HG03103 (cell line): ENCODE results near the gene RAPGEF5.

Experiments
- ATAC-seq: cut with Tn5 transposase; IDR thresholded peaks from one replicate; pipeline ENCODE4 v1.9.1; 2021; ENCODE audit warnings: low read depth; ENCODE audit not compliant: unreplicated experiment

Gene RAPGEF5

DNA sequence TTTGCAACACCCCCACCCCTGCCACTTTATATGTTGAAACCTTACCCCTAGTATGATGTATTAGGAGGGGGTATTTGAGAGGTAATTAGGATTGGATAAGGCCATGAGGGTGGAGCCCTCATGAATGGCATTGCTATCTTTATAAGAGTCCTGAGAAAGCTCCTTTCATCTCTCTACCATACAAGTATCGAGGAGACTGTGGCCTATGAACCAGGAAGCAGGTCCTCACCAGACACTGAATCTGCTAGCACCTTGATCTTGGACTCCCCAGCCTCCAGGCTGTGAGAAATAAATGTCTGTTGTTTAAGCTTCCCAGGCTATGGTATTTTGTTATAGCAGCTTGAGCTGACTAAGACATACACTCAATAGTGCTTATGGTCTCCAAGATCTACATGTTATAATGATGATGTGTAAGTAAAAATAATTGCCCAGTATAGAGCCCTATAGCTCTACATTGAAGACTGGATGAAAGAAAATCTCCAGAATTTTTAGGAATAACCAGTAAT, 188.8 kb downstream of the RAPGEF5 start:
- ATAC-seq, result no peak

DNA sequence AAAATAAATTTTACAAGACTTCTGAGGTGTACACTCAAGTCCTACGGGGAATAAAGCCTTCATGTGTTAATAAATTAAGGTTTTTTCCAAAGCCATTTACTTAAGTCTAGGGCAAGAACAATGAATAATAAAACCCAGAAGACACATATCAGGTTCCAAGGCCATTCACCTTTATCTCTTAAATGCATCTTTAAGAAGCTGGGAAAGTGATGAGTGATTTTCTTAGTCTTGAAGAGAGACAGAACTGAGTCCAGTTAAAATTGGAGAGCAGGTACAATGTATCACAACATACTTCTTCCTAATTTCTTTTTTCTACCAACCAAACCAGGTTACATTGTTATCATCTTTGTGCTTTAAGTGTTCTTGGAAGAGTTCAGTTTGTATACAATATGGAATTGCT, 189.5 kb downstream of the RAPGEF5 start:
- no peak for ATAC-seq

DNA sequence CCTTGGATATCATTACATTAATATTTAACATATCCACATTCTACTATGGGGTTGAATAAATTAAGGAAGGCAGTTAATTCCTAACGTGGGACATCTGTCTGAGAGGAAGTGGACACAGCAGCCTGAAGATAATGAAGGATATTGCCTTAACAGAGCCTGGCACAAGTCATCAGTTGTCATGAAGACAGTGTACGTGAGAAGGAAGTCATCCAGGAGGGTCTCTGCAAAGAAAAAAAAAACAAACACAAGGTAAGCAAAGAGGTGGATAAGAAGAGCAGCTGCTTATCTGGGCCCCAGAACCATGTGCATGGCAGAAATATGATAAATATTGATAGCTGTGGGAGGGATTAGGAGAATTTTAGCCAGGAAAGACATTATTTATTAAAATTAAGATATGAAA, 190.0 kb downstream of the RAPGEF5 start:
- no peak for ATAC-seq

DNA sequence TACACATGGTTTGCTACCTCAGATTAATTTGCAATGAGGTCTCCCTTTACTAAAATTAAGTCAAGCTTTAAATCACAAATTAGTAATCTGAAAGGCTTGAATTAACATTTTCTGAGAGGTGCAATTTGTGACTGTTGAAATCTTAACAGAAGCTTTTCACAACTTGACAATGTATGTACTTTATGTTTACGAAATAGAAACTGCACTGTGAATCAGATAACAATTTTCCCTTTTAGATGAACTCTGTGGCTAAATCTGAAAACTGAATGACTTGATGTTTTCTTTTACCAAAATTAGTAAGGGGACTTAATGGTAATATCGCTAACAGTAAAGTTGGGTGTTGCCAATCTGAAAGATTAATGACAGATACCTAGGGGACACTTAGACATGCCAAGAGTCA, 197.6 kb downstream of the RAPGEF5 start:
- ATAC-seq, result no peak

DNA sequence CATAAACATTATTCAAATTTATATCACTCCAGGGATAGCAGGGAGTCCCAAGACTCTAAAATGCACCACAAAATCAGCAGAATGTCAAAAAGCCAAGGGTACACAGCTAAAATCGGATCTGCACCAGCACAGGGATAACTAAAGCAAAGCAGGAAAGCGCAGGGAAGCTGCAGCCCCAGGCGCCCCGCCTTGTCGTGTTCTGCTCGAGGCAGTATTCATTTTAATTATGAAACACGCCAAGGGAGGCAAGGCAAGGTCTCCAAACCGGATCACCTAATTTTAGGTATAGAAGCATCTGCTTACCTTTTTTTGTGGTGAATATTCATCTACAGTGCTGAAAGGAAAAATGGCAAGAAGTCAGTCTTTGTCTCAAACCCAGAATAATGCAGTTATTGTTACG, 199.4 kb downstream of the RAPGEF5 start:
- ATAC-seq, result no peak

DNA sequence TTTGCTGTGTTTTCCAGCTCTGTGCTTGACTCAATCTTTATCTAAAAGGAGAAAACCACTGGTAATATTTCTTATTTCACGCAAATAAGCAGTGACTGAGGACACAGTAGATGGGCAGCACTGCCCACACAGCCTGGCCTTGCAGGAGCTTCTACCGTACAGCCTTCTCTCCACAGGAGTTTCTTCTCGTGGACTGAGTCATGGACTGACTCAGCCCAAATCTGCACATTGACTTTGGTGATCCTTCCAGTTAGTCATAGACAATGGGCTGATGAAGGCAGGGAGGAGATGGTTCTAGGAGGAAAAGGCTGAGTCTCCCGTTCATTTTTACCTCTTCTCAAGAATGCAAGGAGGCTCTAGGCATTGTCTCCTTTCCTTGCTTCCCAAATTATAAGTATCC, 200.7 kb downstream of the RAPGEF5 start:
- ATAC-seq, result no peak

DNA sequence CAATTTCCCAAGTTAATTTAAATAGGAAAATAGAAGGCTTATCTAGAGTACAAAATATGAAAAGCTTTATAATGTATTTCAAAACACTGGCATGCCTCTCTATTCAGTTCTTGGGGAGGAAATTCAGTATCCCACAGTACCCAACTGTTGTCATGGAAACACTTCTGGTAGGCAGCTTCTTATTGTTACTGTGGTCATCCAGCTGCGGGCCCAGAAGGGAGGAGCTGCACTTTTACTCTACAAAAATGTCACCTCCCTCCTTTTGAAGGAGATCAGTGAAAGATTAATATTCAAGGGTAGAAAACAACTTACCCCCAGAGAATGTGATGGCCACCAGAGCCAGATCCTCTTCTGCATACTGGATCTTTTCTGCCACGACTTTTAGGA, 202.8 kb downstream of the RAPGEF5 start:
- no peak for ATAC-seq

DNA sequence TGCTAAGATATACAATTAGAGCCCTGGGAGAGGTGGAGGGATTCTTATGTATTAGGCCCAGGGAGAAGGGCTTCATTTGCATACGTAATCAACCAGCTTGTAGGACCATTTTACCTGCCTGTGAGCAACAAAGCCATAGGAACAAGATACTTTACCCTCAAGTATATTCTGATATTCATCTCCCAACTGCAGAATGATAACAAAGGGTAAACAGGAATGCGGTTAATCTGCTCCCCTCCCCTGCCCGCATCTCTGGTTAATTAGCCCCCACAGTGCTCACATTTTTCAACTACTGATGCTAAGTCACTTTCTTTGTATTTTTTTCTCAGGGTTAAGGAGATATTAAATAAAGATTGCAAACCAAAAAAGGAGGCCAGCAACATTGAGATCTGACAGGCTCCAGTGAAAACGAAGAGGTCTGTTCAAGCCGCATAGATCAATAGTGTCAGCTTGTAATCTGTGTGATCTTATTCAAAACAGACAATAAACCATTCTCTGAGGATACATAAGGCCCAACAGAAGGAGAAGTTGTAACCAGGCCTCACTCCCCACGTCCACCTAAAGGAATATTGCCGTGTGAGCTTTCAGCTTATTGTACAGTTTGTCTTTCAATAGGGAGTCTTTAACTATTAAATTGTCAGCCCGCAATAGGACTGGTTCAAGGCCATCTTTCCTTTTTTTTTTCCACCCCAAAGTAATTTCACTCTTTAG, 203.4 kb downstream of the RAPGEF5 start:
- no peak for ATAC-seq

DNA sequence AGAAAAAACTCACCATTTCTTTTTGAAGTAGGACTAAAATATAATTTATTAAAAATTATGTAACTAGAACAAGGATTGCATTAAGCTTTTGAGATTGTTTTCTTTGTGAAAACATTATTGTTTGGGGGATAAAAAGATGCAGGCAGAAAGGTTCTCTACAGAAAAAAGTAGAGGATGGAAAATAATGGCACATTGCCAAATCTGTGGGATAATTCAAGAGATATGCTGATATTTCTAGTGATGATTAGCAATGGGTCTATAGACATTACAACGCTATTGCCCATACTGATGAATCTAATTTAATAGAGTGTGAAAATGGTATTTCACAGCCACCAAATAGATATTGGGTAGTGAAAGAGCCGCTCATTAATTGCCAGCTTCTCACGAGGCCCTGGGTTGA, 204.3 kb downstream of the RAPGEF5 start:
- no peak for ATAC-seq

DNA sequence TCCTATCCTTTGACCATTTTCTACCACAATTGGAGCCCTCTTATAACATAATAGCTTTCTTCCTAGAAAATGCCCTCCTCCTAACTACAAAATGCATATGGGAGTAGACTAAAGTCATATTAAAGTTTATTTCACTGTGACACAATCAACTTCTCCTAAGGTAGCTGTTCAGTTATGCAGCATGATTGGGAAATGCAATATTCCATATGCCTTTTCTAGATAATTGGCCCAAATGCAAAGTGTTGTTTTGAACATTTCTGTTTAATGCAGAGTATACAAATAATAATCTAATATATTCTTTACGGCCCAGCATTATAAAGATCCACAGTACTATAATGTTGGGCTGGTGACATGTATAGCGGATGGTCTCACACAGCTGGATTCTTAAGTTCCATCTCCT, 205.1 kb downstream of the RAPGEF5 start:
- no peak for ATAC-seq

DNA sequence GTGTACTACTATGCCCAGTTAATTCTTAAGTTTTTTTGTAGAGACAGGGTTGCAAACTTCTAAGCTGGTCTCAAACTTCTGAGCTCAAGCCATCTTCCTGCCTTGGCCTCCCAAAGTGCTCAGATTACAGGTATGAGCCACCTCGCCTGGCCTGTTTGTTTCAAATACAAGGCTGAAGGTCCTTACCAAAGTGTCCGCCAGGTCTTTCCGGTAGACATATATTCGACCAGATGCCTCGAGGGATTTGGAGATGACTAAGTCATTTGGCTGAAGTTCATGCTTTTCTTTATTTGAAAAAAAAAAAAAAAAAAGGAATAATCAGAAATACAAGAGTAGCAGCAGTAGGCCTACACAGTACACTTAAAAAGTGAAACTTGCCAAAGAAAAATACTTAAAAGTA, 206.7 kb downstream of the RAPGEF5 start:
- no peak for ATAC-seq

DNA sequence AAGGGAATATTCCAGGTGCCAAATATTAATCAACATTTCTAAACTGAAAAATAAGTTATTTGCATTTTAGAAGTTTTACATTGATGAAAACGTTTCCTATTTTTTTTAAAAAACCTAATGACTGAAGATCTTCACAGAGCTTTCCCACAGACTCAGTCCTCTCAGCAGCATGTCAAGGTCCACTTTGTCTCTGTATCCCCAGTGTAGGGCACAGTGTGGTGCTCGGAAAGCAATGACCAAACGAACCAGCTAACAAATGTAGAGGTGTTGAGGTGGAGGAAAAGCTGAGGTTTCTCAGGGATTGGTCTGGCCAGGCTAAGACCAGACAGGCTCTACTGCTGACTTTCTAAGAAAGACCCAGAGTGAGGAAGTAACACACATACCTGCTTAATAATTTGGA, 209.1 kb downstream of the RAPGEF5 start:
- no peak for ATAC-seq

DNA sequence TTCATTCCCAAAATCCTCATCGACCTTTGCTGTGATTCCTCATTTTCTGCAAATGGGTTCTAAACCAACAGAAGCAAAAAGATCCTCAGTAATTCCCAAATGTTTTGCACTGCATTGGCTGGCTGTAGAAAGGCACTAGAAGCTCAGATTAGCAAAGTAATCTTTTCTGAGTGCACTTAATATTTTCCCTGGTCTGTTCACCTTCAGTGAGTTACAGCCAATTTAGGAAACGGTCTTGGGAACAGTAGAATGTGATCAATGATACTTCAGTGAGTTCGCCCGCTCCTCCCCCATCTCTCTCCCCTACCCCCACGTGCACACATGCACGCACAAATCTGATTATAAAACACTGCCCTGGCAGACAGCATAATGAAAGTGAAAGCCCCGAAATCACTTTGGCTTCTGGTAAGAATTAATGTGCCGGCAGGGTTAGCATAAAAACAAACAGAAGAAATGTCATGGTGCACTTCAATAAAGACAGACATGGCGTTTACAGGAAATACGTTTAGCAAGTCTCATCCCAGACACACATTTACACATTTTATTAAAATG, 209.9 kb downstream of the RAPGEF5 start:
- no peak for ATAC-seq

DNA sequence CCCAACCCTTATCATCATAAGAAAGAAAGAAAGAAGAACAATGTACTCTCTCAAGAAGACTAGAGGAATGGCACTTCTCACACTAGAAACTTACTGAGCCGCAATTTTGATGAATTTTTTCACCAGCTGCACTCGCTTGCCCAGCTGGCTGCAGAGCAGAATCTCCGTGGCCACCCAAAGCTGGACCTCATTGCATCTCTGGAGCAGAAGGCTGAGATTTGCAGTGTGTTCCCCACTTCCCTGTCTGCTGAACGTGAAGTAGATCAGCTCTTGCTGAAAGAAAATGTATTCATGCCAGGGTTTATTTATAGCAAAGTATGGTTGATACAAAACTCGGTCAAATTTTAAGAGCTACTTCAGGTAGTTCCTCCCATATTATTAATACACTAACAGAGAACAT, 212.0 kb downstream of the RAPGEF5 start:
- ATAC-seq, result no peak

DNA sequence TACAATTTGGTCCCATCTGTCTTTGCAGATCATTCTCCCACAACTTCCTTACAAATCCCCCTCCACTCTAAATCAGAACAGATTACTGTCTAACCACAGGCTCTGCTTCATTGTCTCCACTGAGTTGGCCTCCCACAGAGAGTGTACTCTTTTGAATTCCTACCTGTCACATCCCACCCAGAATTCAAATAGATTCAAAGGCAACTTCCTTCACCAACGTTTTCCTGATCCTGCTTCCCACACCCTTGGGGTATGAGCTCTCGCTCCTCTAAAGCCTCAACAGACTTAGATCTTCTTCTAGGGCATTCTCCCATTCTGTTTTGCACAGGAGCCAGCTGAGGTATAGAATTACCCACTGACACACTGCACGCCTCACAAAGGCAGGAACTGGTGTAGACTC, 213.5 kb downstream of the RAPGEF5 start:
- no peak for ATAC-seq

DNA sequence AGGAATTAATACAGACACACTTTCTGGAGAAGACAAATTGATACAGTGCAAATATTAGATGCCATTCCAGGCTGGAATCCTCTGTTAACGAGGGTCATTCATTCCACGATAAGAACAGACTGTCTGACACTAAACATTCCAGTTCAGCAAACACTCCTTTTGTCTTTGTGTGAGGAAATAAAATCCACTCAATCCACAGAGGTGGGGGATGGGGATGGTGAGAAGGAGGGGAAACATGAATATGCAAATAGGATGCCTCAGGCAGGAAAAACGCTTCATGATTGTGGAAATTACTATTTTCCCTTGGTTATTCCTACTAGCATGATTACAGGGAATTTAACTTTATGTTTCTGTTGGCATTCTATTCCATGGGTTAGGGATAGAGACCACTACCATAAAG, 214.4 kb downstream of the RAPGEF5 start:
- no peak for ATAC-seq

DNA sequence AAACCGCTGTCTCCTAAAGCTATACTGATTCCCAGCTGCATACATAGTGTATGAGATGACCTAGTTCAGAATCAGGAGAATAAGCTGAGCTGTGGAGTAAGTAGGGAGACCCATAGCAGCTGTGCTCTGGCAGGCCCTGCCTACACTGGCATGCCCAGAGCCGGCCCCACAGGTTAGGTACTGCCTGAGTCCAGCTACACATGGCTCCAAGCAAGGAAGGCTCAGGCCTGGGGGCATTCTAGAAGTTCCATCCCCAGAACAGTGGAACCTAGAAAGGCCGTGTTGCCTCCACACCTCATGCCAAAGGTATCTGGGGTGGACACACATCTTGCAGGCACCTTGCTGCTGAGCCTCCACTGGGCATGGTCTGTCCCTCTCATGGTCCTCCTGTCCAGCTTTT, 215.6 kb downstream of the RAPGEF5 start:
- ATAC-seq, result no peak

DNA sequence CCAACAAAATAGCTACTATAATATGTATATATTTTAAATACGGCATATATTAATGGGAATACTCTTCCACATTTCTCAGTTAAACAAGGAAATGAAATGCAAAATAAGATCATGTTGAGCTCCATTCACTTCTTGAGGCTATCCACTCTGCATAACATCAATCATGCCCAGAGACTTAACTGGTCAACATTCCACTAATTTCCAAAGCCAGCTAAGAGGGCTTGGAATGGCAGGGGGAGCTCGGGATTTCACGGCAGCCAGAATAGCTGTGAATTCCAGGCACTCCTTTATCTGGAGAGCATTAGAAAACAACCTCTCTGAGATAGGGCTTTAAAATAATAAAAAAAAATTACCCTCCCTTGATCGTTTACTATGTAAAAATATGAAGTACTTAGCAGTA, 216.4 kb downstream of the RAPGEF5 start:
- ATAC-seq, result no peak

DNA sequence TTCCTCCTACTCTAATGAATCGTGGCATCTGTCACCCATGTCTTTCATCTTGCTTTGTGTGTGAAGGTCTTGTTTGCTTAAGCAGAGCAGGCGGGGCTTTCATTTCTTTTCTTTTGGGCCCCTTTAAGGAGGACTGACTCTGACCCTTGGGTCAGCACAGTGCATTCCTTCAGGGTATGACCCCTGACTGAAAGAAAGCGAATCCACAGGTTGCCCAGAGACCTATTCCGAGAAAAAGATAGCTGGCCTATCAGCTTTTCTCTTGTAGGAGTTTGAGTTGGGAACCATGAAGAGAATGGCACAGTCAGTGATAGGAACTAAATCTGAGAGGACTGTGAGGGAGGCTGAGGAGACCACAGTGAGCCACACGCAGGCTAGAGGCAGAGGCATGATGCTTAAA, 218.1 kb downstream of the RAPGEF5 start:
- ATAC-seq, result no peak

DNA sequence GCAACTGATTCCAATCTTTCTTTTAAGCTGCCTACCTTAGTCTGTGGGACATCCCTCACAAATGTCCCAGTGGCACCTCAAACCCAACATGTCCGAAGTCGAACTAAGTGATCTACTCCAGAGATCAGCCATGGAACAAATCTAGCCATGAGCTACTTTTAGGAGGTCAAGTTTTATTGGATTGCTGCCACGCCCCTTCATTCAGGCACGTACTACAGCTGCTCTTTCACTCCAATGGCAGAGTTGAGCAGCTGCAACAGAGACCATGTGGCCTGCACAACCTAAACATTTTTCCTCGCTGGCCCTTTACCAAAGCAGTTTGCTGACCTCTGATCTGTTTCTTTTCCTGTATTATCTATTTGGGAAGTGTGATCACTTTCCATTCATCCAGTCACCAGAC, 218.8 kb downstream of the RAPGEF5 start:
- ATAC-seq, result no peak

DNA sequence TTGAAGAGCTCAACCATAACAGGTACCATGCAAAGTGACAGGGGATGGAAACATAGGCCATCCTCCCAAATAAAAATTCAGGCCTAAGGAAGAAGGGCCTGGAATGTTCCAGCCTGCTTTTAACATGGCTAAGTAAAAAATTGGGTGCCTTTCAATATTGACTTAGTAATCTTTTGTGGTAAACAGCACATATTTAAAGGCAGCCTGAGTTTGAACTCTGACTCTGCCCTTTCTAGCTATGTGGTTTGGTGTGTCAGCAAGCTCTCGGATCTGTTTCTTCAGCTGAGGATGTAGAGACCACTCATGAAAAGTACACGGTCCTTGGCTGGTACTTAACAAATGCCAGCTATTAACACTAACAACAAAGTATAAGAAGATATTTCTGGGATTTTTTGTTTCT, 219.5 kb downstream of the RAPGEF5 start:
- ATAC-seq, result no peak

DNA sequence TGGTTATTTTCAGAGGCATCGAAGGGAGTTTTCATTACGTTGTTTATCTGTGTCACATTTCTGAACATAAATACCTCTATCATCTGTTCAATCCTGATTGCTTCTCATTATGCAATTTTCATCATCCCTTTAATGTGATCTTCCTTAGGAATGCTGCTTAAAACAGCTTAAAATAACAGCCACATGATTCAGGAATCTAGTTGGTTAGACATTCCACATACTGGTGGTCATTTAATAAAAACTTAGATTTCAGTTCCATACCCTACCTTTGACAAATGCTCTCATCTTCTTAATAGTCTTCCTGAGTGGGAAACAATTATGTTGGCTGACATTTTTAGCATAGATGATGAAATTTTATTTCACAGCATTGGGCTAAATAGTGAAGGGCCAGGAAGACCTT, 219.9 kb downstream of the RAPGEF5 start:
- ATAC-seq, result no peak
